GM19023 (cell line): Measurements from ENCODE around the gene SNX33.

Source experiments
- ATAC-seq: cut with Tn5 transposase; IDR thresholded peaks from one replicate; pipeline ENCODE4 v1.9.1; 2021; ENCODE audit warnings: mild to moderate bottlenecking, moderate library complexity; ENCODE audit not compliant: unreplicated experiment

The SNX33 gene

GRCh38 chr15:75640483-75641178 lies 7.1 kb upstream of the SNX33 start:
- ATAC-seq = peak; percentile 36

GRCh38 chr15:75641179-75641503 lies 6.6 kb upstream of the SNX33 start:
- no peak for ATAC-seq

GRCh38 chr15:75641603-75642002 lies 6.1 kb upstream of the SNX33 start:
- ATAC-seq = no peak

- ATAC-seq = no peak
Measured at GRCh38 chr15:75644376-75644775, 3.3 kb upstream of the SNX33 start.

GRCh38 chr15:75646112-75646943 lies 1.4 kb upstream of the SNX33 start:
- ATAC-seq = no peak

GRCh38 chr15:75646944-75647364 lies 758 bp upstream of the SNX33 start:
- ATAC-seq = no peak

GRCh38 chr15:75648156-75649000 lies 666 bp downstream of the SNX33 start:
- no peak for ATAC-seq

- ATAC-seq = no peak
Measured at GRCh38 chr15:75649045-75649761, 1.5 kb downstream of the SNX33 start.

- no peak for ATAC-seq
Measured at GRCh38 chr15:75649848-75650247, 2.1 kb downstream of the SNX33 start.

- no peak for ATAC-seq
Measured at GRCh38 chr15:75650908-75651809, 3.4 kb downstream of the SNX33 start.

GRCh38 chr15:75651810-75652543 lies 4.3 kb downstream of the SNX33 start:
- ATAC-seq = no peak

- no peak for ATAC-seq
Measured at GRCh38 chr15:75653347-75653913, 5.7 kb downstream of the SNX33 start.

GRCh38 chr15:75654201-75654907 lies 6.6 kb downstream of the SNX33 start:
- no peak for ATAC-seq

GRCh38 chr15:75655931-75656330 lies 8.2 kb downstream of the SNX33 start:
- ATAC-seq = no peak

- no peak for ATAC-seq
Measured at GRCh38 chr15:75656331-75656730, 8.6 kb downstream of the SNX33 start.

GRCh38 chr15:75656813-75657212 lies 9.1 kb downstream of the SNX33 start:
- no peak for ATAC-seq

- ATAC-seq = no peak
Measured at GRCh38 chr15:75659141-75659771, 11.5 kb downstream of the SNX33 start.
